Measurements from ENCODE around the gene GGA3.
"Not testable (repeated sequence)": the region's sequence is repeated elsewhere in the genome, so short reads cannot be mapped to it uniquely, and the experiment has no call there.

GGA3 gene

GRCh38 chr17:75261336-75262111 lies at the start of gene GGA3, which contains the start of gene MRPS7:
GGA3 (minus strand) TSS chr17:75261606; CDS start chr17:75261587, 19 bp downstream.
MRPS7 (plus strand) TSS chr17:75261879; CDS start chr17:75261901, 22 bp downstream.
- H3K4me3 ChIP-seq (ENCODE audit: low read length in 2 of 2), result peak within 1 kb of the TSS; percentile 94 to 98
- peak within 1 kb of the TSS; percentile 97 to 99 for H3K9ac ChIP-seq (ENCODE audit: low read length in 2 of 2)
- H3K9me3 ChIP-seq (ENCODE audit: control insufficient read depth in 2 of 2, low read length in 2 of 2), result no peaks in the 10 kb centered on the region
- H3K27me3 ChIP-seq (ENCODE audit: control insufficient read depth in 1 of 2, insufficient read depth in 2 of 2, low read length in 2 of 2), result no peaks in the 10 kb centered on the region
- H3K36me3 ChIP-seq (ENCODE audit: control insufficient read depth in 2 of 2, insufficient read depth in 2 of 2, low read length in 2 of 2), result peaks cover 19% of the 10 kb centered on the region in 2 donors
- peak within 1 kb of the TSS; percentile 96 for H3K27ac ChIP-seq (ENCODE audit: low read length)
- peaks cover 32% of the 10 kb centered on the region for H3K4me1 ChIP-seq (ENCODE audit: control insufficient read depth, insufficient read depth, low read length)

- Histone ChIP-seq H3K4me3 (ENCODE audit: low read length in 2 of 2) (no peak overlapping the region), H3K27ac (ENCODE audit: low read length) (no peak overlapping the region), H3K9ac (ENCODE audit: low read length in 2 of 2) (no peak overlapping the region)
These were observed 47.6 kb upstream of the GGA3 start for GRCh38 chr17:75308732-75309629.

GRCh38 chr17:75307957-75308731 lies 46.7 kb upstream of the GGA3 start:
- H3K27me3 ChIP-seq (ENCODE audit: control insufficient read depth in 1 of 2, insufficient read depth in 2 of 2, low read length in 2 of 2), result no peaks in the 10 kb centered on the region
- no peak overlapping the region for H3K27ac ChIP-seq (ENCODE audit: low read length)
- H3K9me3 ChIP-seq (ENCODE audit: control insufficient read depth in 2 of 2, low read length in 2 of 2), result no peaks in the 10 kb centered on the region
- no peaks in the 10 kb centered on the region for H3K4me1 ChIP-seq (ENCODE audit: control insufficient read depth, insufficient read depth, low read length)
- no peaks in the 10 kb centered on the region for H3K36me3 ChIP-seq (ENCODE audit: control insufficient read depth in 2 of 2, insufficient read depth in 2 of 2, low read length in 2 of 2)
- no peak overlapping the region for H3K4me3 ChIP-seq (ENCODE audit: low read length in 2 of 2)
- H3K9ac ChIP-seq (ENCODE audit: low read length in 2 of 2), result no peak overlapping the region

More at GRCh38 chr17:75308732-75309629, 47.6 kb upstream of the GGA3 start:
- Histone ChIP-seq H3K36me3 (ENCODE audit: control insufficient read depth in 2 of 2, insufficient read depth in 2 of 2, low read length in 2 of 2) (no peaks in the 10 kb centered on the region), H3K27me3 (ENCODE audit: control insufficient read depth in 1 of 2, insufficient read depth in 2 of 2, low read length in 2 of 2) (no peaks in the 10 kb centered on the region), H3K4me1 (ENCODE audit: control insufficient read depth, insufficient read depth, low read length) (no peaks in the 10 kb centered on the region), H3K9me3 (ENCODE audit: control insufficient read depth in 2 of 2, low read length in 2 of 2) (no peaks in the 10 kb centered on the region)

GRCh38 chr17:75301502-75302206 lies 40.2 kb upstream of the GGA3 start:
- Histone ChIP-seq H3K27me3 (ENCODE audit: control insufficient read depth in 1 of 2, insufficient read depth in 2 of 2, low read length in 2 of 2) (no peaks in the 10 kb centered on the region), H3K9me3 (ENCODE audit: control insufficient read depth in 2 of 2, low read length in 2 of 2) (no peaks in the 10 kb centered on the region), H3K4me3 (ENCODE audit: low read length in 2 of 2) (no peak overlapping the region), H3K9ac (ENCODE audit: low read length in 2 of 2) (no peak overlapping the region), H3K4me1 (ENCODE audit: control insufficient read depth, insufficient read depth, low read length) (no peaks in the 10 kb centered on the region), H3K27ac (ENCODE audit: low read length) (no peak overlapping the region), H3K36me3 (ENCODE audit: control insufficient read depth in 2 of 2, insufficient read depth in 2 of 2, low read length in 2 of 2) (no peaks in the 10 kb centered on the region)

- Histone ChIP-seq H3K9ac (ENCODE audit: low read length in 2 of 2) (no peak overlapping the region), H3K9me3 (ENCODE audit: control insufficient read depth in 2 of 2, low read length in 2 of 2) (no peaks in the 10 kb centered on the region), H3K27ac (ENCODE audit: low read length) (no peak overlapping the region), H3K27me3 (ENCODE audit: control insufficient read depth in 1 of 2, insufficient read depth in 2 of 2, low read length in 2 of 2) (no peaks in the 10 kb centered on the region), H3K4me1 (ENCODE audit: control insufficient read depth, insufficient read depth, low read length) (no peaks in the 10 kb centered on the region), H3K4me3 (ENCODE audit: low read length in 2 of 2) (no peak overlapping the region), H3K36me3 (ENCODE audit: control insufficient read depth in 2 of 2, insufficient read depth in 2 of 2, low read length in 2 of 2) (no peaks in the 10 kb centered on the region)
These were observed 39.6 kb upstream of the GGA3 start for GRCh38 chr17:75301049-75301448.

GRCh38 chr17:75300280-75300679 lies 38.9 kb upstream of the GGA3 start:
- H3K9ac ChIP-seq (ENCODE audit: low read length in 2 of 2), result no peak overlapping the region
- no peaks in the 10 kb centered on the region for H3K4me1 ChIP-seq (ENCODE audit: control insufficient read depth, insufficient read depth, low read length)
- H3K27ac ChIP-seq (ENCODE audit: low read length), result no peak overlapping the region
- H3K9me3 ChIP-seq (ENCODE audit: control insufficient read depth in 2 of 2, low read length in 2 of 2), result no peaks in the 10 kb centered on the region
- no peak overlapping the region for H3K4me3 ChIP-seq (ENCODE audit: low read length in 2 of 2)
- no peaks in the 10 kb centered on the region for H3K36me3 ChIP-seq (ENCODE audit: control insufficient read depth in 2 of 2, insufficient read depth in 2 of 2, low read length in 2 of 2)
- no peaks in the 10 kb centered on the region for H3K27me3 ChIP-seq (ENCODE audit: control insufficient read depth in 1 of 2, insufficient read depth in 2 of 2, low read length in 2 of 2)

GRCh38 chr17:75295201-75296158 lies 34.1 kb upstream of the GGA3 start:
- no peaks in the 10 kb centered on the region for H3K9me3 ChIP-seq (ENCODE audit: control insufficient read depth in 2 of 2, low read length in 2 of 2)

GRCh38 chr17:75292810-75293448 lies 31.5 kb upstream of the GGA3 start:
- not testable (repeated sequence) for H3K4me1 ChIP-seq (ENCODE audit: control insufficient read depth, insufficient read depth, low read length); H3K27ac ChIP-seq (ENCODE audit: low read length); H3K9me3 ChIP-seq (ENCODE audit: control insufficient read depth in 2 of 2, low read length in 2 of 2); H3K4me3 ChIP-seq (ENCODE audit: low read length in 2 of 2); H3K36me3 ChIP-seq (ENCODE audit: control insufficient read depth in 2 of 2, insufficient read depth in 2 of 2, low read length in 2 of 2); H3K27me3 ChIP-seq (ENCODE audit: control insufficient read depth in 1 of 2, insufficient read depth in 2 of 2, low read length in 2 of 2); H3K9ac ChIP-seq (ENCODE audit: low read length in 2 of 2)

More at GRCh38 chr17:75295201-75296158, 34.1 kb upstream of the GGA3 start:
- Histone ChIP-seq H3K4me1 (ENCODE audit: control insufficient read depth, insufficient read depth, low read length) (no peaks in the 10 kb centered on the region), H3K27ac (ENCODE audit: low read length) (no peak overlapping the region), H3K27me3 (ENCODE audit: control insufficient read depth in 1 of 2, insufficient read depth in 2 of 2, low read length in 2 of 2) (no peaks in the 10 kb centered on the region), H3K4me3 (ENCODE audit: low read length in 2 of 2) (no peak overlapping the region), H3K9ac (ENCODE audit: low read length in 2 of 2) (no peak overlapping the region), H3K36me3 (ENCODE audit: control insufficient read depth in 2 of 2, insufficient read depth in 2 of 2, low read length in 2 of 2) (no peaks in the 10 kb centered on the region)

- Histone ChIP-seq H3K36me3 (ENCODE audit: control insufficient read depth in 2 of 2, insufficient read depth in 2 of 2, low read length in 2 of 2) (peaks cover 5 to 10% of the 10 kb centered on the region in 2 donors), H3K9me3 (ENCODE audit: control insufficient read depth in 2 of 2, low read length in 2 of 2) (no peaks in the 10 kb centered on the region), H3K4me3 (ENCODE audit: low read length in 2 of 2) (peak overlapping the region; percentile 93 to 94), H3K27ac (ENCODE audit: low read length) (peak overlapping the region; percentile 76), H3K27me3 (ENCODE audit: control insufficient read depth in 1 of 2, insufficient read depth in 2 of 2, low read length in 2 of 2) (no peaks in the 10 kb centered on the region), H3K4me1 (ENCODE audit: control insufficient read depth, insufficient read depth, low read length) (peaks cover 5% of the 10 kb centered on the region), H3K9ac (ENCODE audit: low read length in 2 of 2) (peak overlapping the region; percentile 75 to 85)
These were observed 28.5 kb upstream of the GGA3 start for GRCh38 chr17:75289832-75290337.

All from stomach smooth muscle (tissue), 2 donors.